ENCODE results near the gene RNASE4. TPM values are rescaled to one million over a fixed set of nuclear protein-coding genes. Genes with fewer than 3 reads are reported as not detected.
A peak's percentile ranks its signal among the peaks of the same experiment; 100 is the strongest.

Gene RNASE4
- total RNA-seq, 1 experiment from 2014 or later = not detected

GRCh38 chr14:20682435-20683124 lies 1.8 kb upstream of the RNASE4 start:
- Histone ChIP-seq H2BK20ac (ENCODE audit: low read depth, low read length, poor library complexity, severe bottlenecking) (no peak overlapping the region), H3K4me1 (ENCODE audit: insufficient read depth, low read length) (no peaks in the 10 kb centered on the region), H2AK5ac (ENCODE audit: insufficient read length, low read length) (no peak overlapping the region), H3K9me3 (ENCODE audit: control insufficient read depth, low read depth, low read length) (no peaks in the 10 kb centered on the region), H3K27me3 (ENCODE audit: insufficient read depth, low read length) (no peaks in the 10 kb centered on the region), H4K91ac (ENCODE audit: insufficient read length, low read depth, low read length) (no peak overlapping the region), H3K79me1 (ENCODE audit: insufficient read depth, low read depth, low read length, poor library complexity, severe bottlenecking) (no peaks in the 10 kb centered on the region), H3K4me2 (ENCODE audit: insufficient read depth, insufficient read length, low read length) (peak overlapping the region; percentile 97), H2BK12ac (ENCODE audit: insufficient read length, low read depth, low read length) (no peak overlapping the region), H4K20me1 (ENCODE audit: control insufficient read depth, insufficient read depth, insufficient read length) (no peaks in the 10 kb centered on the region), H3K18ac (ENCODE audit: insufficient read length, low read depth, low read length) (peak overlapping the region; percentile 56), H3K14ac (ENCODE audit: insufficient read depth, low read length) (peak overlapping the region; percentile 74; the same call in 1 of the 2 replicates), H2BK5ac (ENCODE audit: insufficient read length, low read length) (no peak overlapping the region), H3K79me2 (ENCODE audit: insufficient read depth, low read length) (no peaks in the 10 kb centered on the region), H3K56ac (ENCODE audit: insufficient read length, low read depth, low read length) (no peak overlapping the region), H2BK120ac (ENCODE audit: low read depth, low read length, poor library complexity, severe bottlenecking) (no peak overlapping the region), H3K9ac (ENCODE audit: extremely low read depth, insufficient read length, low read length) (peak overlapping the region; percentile 73), H2BK15ac (ENCODE audit: low read depth, low read length) (no peak overlapping the region), H4K5ac (ENCODE audit: insufficient read length, low read depth, low read length) (no peak overlapping the region), H3T11ph (ENCODE audit: low read length) (no peak overlapping the region), H3K23ac (ENCODE audit: insufficient read length, low read depth, low read length) (no peak overlapping the region), H3K4ac (ENCODE audit: low read depth, low read length) (no peak overlapping the region), H3K27ac (ENCODE audit: insufficient read length, low read depth, low read length) (no peak overlapping the region), H3K23me2 (ENCODE audit: insufficient read length, low read depth, low read length, poor library complexity, severe bottlenecking) (peaks cover 23% of the 10 kb centered on the region), H2AFZ (ENCODE audit: low read length) (no peak overlapping the region), H4K8ac (replicated peaks; ENCODE audit: insufficient read length, low read depth, low read length) (no peak overlapping the region)
- Mint-ChIP-seq H3K9me3 (no peaks in the 10 kb centered on the region), H3K36me3 (ENCODE audit: insufficient read depth in 1 of 3, low read depth in 3 of 3) (no peaks in the 10 kb centered on the region), H3K27ac (no peak overlapping the region), H3K4me3 (no peak overlapping the region), H3K4me1 (peaks cover 16% of the 10 kb centered on the region in 2 experiments), H3K27me3 (ENCODE audit: low read depth) (peaks cover 3% of the 10 kb centered on the region)
- TF ChIP-seq, protein P1, sequence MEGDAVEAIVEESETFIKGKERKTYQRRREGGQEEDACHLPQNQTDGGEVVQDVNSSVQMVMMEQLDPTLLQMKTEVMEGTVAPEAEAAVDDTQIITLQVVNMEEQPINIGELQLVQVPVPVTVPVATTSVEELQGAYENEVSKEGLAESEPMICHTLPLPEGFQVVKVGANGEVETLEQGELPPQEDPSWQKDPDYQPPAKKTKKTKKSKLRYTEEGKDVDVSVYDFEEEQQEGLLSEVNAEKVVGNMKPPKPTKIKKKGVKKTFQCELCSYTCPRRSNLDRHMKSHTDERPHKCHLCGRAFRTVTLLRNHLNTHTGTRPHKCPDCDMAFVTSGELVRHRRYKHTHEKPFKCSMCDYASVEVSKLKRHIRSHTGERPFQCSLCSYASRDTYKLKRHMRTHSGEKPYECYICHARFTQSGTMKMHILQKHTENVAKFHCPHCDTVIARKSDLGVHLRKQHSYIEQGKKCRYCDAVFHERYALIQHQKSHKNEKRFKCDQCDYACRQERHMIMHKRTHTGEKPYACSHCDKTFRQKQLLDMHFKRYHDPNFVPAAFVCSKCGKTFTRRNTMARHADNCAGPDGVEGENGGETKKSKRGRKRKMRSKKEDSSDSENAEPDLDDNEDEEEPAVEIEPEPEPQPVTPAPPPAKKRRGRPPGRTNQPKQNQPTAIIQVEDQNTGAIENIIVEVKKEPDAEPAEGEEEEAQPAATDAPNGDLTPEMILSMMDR (conservative IDR thresholded peaks at IDR 0.05) = no peak
- no CpG with 5 or more reads among the region's 40 CpGs for WGBS (ENCODE audit: extremely low coverage, insufficient read length, low lambda C conversion rate)
- DNase-seq = peak; percentile 84
